Hematopoietic multipotent progenitor cell treated with erythropoietin and hydrocortisone succinate and interleukin-3 and kit ligand, for 8 days (in vitro differentiated cells): Measurements from ENCODE around the gene KCNT2.
"Not testable (repeated sequence)": the region's sequence is repeated elsewhere in the genome, so short reads cannot be mapped to it uniquely, and the experiment has no call there.

ENCODE experiments used
- DNase-seq: peaks from one replicate; pipeline ENCODE4 v3.0.0-alpha.2; 2015

Gene KCNT2

GRCh38 chr1:196305216-196305615 lies 303.0 kb downstream of the KCNT2 start:
- DNase-seq: no peak

- DNase-seq: no peak
Measured at GRCh38 chr1:196302981-196303380, 305.3 kb downstream of the KCNT2 start.

- no peak for DNase-seq
Measured at GRCh38 chr1:196302420-196302819, 305.8 kb downstream of the KCNT2 start.

GRCh38 chr1:196295766-196296165 lies 312.5 kb downstream of the KCNT2 start:
- DNase-seq: no peak

- no peak for DNase-seq
Measured at GRCh38 chr1:196278816-196279215, 329.4 kb downstream of the KCNT2 start.

GRCh38 chr1:196277860-196278259 lies 330.4 kb downstream of the KCNT2 start:
- DNase-seq: no peak

- DNase-seq: no peak
Measured at GRCh38 chr1:196271212-196271947, 336.9 kb downstream of the KCNT2 start.

GRCh38 chr1:196263086-196263485 lies 345.2 kb downstream of the KCNT2 start:
- not testable (repeated sequence) for DNase-seq

GRCh38 chr1:196260270-196260669 lies 348.0 kb downstream of the KCNT2 start:
- no peak for DNase-seq

GRCh38 chr1:196259316-196259715 lies 348.9 kb downstream of the KCNT2 start:
- no peak for DNase-seq

- DNase-seq: no peak
Measured at GRCh38 chr1:196255762-196256161, 352.5 kb downstream of the KCNT2 start.

GRCh38 chr1:196229546-196229945 lies 378.7 kb downstream of the KCNT2 start:
- DNase-seq: no peak

GRCh38 chr1:196214866-196215265 lies 393.4 kb downstream of the KCNT2 start:
- no peak for DNase-seq

GRCh38 chr1:196209983-196210382 lies 398.3 kb downstream of the KCNT2 start:
- no peak for DNase-seq

GRCh38 chr1:196209265-196209664 lies 399.0 kb downstream of the KCNT2 start:
- DNase-seq: no peak

GRCh38 chr1:196207612-196208217 lies 400.5 kb downstream of the KCNT2 start:
- DNase-seq: no peak

- no peak for DNase-seq
Measured at GRCh38 chr1:196205882-196206281, 402.4 kb downstream of the KCNT2 start.

- DNase-seq: no peak
Measured at GRCh38 chr1:196196486-196196885, 411.8 kb downstream of the KCNT2 start.

GRCh38 chr1:196193896-196194559 lies 414.2 kb downstream of the KCNT2 start:
- DNase-seq: no peak

GRCh38 chr1:196183941-196184340 lies 424.3 kb downstream of the KCNT2 start:
- no peak for DNase-seq

- no peak for DNase-seq
Measured at GRCh38 chr1:196181594-196181878, 426.7 kb downstream of the KCNT2 start.

GRCh38 chr1:196180847-196181593 lies 427.2 kb downstream of the KCNT2 start:
- peak; percentile 1 for DNase-seq

GRCh38 chr1:196178083-196178635 lies 430.1 kb downstream of the KCNT2 start:
- no peak for DNase-seq
